Measurements from ENCODE around the gene RBBP5.

GRCh38 chr1:205059660-205060059 is 62.1 kb downstream of the RBBP5 start:
- no peak for TF ChIP-seq CTCF (IDR thresholded peaks at IDR 0.05)
- TF ChIP-seq POLR2A (IDR thresholded peaks at IDR 0.05) = no peak

Data from uterus (tissue), 2 donors.